Measurements from ENCODE around the gene RGS9BP. TPM values are rescaled to one million over a fixed set of nuclear protein-coding genes. Genes with fewer than 3 reads are reported as not detected.
"Not testable (repeated sequence)": the region's sequence is repeated elsewhere in the genome, so short reads cannot be mapped to it uniquely, and the experiment has no call there.

Gene RGS9BP
- total RNA-seq, 1 donor from 2014 or later: 0.96 TPM

DNA sequence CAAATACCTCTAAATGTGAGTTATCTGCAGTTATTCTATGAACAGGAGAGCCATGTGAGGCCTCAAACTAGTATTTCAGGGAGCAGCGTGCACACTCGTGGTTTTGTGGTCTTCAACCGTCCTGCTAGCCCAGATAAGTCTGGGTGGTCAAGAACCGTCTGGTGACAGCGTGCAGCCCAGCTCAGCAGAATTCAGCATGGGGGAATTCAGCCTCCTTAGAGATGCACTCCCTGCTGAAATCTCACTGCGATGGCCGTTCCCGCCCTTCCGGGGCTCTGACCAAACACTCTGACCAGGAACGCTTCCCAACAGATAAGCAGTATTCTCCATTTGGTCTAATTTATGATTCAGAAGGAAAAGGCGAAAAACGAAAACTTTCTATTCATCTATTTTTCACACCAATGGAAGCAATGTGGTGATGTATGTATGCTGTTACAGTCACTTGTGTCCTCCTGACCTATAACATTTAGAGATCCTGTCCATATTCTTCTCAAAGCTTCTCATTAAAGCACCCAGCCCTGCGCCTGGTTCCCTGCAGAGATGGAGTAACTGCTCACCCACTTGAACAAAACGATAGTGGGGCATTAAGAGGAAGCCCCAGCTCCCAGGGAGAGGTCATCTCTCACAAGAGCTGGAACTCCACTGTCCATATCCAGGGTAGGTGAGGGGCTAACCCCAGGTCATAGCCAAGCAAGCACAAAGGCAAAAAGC lies 3.6 kb upstream of the RGS9BP start:
- DNase-seq (ENCODE audit: low spot score): no peak

DNA sequence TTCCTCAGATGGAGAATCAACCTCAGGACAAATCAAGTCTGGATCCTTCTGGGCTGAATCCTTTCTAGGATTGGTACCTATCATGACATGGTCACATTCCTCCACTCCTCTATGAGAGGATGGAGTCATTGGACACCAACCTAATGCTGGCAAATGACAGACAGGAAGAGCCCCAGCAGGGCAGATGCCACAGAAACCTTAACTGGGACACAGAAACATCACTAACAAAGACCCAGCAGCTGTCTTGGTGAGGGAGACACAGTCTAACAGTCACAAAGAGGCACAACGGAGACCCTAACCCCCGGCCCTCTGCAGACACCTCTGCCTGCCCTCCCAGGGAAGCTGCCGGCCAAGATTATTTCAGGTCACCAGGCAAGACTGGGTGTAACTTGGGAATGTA lies 2.8 kb upstream of the RGS9BP start:
- no peak for DNase-seq (ENCODE audit: low spot score)

DNA sequence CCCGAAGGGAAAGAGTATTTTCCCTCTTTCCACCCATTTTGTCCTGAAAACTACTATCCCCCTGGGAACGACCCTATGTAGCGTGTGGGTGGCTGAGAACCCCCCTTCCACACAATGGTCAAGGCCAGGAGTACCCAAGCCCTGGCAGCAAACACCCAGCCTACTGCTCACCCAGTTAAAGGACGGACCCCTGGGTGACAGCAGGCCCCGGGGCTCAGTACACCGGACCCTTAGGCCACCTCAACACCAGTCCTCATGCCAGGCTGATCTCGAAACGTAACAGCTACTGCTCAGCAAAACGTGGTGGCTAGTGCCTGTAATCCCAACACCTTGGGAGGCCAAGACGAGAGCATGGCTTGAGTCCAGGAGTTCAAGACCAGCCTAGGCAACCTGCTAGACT lies 2.1 kb upstream of the RGS9BP start:
- DNase-seq (ENCODE audit: low spot score): no peak

DNA sequence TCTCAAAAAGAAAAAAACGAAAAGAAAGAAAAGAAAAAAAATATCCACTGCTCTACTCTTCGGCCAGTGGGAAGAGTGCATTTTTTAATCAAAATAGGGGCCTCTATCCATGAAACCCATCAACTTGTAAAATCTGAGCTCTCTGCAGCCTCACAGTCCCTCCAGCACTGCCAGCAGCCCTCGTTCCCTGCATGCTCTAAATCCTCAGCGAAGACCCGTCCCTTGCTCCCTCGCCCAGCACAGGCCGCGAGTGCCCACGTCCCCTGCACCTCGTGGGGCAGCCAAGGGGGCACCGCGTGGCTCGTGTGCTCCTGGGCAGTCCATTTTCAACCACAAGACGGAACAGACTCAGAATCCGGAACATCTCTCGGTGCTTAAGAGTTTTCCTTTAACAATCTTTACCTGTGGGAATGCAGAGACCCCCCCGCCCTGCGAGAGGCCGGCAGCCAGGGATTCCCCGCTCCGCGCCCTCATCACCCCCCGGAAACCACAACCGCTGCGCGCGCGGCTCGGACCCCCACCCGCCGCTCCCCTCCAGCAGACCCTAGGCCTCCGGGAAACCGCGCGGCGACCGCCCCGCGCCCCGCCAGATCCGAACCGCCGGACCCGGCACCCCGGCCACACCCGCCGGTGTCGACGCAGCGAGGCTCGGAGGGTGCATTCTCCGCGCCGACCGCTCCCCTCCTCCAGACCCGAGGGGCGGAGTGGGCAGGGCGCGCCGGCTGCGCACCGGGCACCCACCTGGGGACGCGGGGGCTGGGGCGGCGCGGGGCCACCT lies 1.3 kb upstream of the RGS9BP start:
- DNase-seq (ENCODE audit: low spot score): no peak

DNA sequence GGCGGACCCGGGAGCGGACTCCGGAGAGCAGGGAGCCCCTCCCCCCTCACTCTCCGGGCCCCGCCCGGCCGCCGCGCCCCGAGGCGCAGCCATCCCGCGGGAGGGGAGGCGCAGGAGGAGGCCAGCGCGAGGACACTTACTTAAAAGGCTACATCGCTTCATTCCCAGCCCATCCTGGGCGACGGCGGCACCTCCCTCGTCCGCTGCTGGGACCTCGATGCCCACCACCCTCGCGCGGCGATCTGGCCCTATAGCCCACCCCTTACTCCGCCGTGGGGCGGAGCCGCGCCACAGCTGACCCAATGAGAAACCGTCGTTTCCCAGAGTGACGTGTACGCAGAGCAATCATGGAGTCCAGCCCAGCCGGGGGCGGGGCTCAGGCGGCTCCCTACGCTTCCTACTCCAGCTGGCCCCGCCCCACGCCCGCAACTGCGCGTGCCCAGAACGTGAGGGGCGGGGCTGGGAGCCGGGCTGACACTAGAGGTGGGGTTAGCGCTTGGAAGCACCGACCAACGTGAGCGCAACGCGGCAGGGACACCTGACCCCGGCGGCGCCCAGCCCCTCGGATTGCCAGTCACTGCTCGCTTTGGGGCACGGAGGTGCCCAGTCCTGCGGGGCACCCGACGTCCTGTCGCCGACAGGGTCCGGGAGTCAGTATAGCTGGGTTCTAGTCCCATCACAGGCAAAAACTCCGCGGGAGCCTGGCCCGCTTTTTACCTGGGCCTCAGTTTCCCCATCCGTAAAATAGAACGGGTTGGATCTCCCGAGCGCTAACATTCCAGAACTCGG lies 523 bp upstream of the RGS9BP start, which contains the start of gene ANKRD27:
TSS of gene ANKRD27 (minus strand) at position 250 of the 789 bp plus-strand sequence. CDS start 16,165 bp downstream, outside the sequence.
- peak; percentile 99 for DNase-seq (ENCODE audit: low spot score)

DNA sequence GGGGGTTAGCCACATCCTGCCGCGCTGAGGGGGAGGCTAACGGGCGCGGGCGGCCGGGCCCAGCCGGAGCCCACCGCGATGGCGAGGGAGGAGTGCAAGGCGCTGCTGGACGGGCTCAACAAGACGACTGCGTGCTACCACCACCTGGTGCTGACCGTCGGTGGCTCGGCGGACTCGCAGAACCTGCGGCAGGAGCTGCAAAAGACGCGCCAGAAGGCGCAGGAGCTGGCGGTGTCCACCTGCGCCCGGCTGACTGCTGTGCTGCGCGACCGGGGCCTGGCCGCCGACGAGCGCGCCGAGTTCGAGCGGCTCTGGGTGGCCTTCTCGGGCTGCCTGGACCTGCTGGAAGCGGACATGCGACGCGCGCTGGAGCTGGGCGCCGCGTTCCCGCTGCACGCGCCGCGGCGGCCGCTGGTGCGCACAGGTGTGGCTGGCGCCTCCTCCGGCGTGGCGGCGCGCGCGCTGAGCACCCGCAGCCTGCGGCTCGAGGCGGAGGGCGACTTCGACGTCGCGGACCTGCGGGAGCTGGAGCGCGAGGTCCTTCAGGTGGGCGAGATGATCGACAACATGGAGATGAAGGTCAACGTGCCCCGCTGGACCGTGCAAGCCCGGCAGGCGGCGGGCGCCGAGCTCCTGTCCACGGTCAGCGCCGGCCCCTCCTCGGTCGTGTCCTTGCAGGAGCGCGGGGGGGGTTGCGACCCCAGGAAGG lies 692 bp downstream of the RGS9BP start:
- DNase-seq (ENCODE audit: low spot score): no peak

DNA sequence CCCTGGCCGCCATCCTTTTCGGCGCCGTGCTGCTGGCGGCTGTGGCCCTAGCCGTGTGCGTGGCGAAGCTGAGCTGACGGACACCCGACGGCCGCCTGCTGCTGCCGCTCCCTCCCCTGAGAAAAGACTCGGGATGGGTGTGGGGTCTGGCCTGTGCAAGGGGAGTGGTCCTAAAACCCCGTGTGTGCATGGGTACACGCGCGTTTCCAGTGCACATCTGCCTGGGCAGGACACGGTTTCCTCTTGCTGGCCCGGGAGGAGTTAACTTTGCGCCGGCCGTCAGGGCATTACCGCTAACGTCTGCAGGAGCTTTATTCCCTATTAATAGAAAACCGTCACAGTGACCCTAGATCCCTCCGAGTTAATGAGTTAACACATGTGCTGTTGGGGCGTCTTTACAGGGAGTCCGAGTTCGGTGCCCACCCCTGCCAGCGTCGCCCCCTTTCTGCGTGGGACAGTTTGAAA lies 1.3 kb downstream of the RGS9BP start:
- no peak for DNase-seq (ENCODE audit: low spot score)

DNA sequence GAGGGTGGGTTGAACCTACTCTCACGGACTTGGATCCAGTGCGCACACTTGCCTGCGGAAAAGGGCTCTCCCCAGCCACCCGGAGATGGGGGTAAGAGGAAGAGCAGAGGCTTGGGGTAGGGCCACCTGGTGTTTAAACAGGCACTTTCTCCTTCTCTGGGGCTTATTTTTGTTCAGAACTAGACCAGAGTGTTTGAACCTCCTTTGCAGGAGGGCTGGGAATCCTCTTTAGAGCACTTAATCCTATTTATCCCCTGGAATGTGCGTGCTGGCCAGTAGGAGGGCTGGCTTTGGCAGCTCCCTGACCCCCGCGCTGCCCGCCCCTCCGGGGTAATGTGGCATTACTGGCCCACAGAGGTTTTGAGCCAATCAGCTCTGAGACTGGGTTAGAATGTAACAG lies 2.0 kb downstream of the RGS9BP start:
- peak; percentile 84 for DNase-seq (ENCODE audit: low spot score)

DNA sequence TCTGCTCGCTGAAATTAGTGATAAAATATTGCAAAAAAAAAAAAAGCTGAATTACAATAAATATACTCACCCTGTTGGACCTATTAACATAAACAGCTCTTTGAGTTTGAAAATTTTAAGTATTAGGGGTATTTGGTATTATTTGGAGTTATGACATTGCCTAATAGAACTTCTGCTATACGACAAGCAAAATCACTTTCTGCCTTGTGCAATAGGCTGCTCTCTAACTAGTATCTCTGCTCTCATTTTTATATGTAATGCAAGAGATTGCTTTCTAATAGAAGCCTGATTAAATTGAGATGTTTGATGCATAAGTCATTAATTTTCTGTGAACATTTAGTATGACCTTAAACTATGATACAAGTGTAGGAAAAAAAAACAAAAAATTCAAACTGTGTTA lies 5.3 kb downstream of the RGS9BP start:
- no peak for DNase-seq (ENCODE audit: low spot score)

DNA sequence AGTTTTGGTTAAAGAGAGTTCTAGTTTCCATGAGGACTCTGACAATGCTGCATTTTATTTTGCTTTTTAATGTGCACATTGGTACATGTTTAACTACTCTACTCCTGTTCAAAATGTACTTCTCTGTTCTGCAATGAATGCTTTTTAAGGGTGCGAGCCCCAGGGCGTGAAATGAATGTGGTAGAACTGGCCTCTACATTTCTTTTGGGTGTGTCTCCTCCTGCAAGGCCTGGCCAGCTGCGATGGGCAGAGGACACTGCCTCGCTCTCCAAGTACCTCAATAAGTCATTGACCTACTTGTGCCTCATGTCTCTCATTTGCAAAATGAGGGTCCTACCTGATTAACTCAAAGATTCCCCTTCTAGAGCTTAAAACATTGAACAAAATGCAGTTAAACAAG lies 6.7 kb downstream of the RGS9BP start:
- no peak for DNase-seq (ENCODE audit: low spot score)

DNA sequence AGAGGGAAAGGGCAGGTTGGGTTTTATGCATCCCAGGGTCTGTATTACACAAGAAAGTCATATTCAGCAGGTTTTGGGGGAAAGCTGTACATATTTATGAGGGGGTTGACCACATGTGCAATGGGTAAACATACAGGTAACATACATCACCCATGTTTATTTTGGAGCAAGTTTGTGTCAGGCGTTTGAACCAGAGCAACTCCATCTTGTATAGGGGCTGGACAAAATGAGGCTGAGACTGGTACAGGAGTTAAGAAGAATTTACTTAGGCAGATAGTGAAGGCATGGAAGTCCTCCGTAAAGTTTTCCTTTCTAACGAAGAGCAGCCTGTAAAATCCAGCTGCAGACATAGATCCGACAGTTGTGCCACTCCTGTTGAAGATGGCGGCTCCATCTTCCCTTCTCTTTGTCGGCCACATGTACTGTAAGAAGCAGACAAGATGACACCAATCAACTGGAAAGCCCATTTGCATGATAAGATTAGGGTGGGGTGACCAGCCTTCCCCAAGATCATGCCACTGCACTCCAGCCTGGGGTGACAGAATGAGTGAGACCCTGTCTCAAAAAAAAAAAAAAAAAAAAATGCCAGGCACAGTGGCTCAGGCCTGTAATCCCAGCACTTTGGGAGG lies 11.3 kb downstream of the RGS9BP start:
- DNase-seq (ENCODE audit: low spot score): no peak

DNA sequence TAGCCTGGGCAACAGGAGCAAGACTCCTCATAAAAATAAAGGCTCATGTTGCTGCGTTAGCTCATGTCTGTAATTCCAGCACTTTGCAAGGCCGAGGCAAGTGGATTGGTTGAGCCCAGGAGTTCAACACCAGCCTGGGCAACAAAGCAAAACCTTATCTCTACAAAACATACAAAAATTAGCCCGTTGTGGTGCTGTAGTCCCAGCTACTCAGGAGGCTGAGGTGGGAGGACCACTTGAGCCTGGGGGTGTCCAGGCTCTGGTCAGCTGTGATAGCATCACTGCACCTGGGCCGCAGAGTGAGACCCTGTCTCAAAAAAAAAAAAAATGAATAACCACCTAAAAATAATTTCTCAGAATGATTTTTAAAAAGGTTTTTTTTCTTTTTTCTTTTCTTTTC lies 12.0 kb downstream of the RGS9BP start:
- DNase-seq (ENCODE audit: low spot score): no peak

DNA sequence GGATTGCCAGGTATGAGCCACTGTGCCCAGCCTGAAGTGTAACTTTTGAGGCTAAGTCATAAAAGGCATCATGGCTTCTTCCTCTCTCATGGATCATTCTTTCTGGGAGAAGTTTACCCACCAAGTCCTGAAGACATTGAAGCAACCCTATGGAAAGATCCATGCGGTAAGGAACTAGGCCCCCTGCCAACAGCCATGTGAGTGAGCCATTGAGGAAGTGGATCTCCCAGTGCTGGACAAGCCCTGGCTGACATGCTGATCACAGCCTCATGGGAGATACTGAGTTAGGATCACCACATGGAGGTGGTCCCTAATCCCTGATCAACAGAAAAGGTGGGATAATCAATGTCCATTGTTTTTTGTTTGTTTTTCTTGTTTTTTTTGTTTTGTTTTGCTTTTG lies 12.7 kb downstream of the RGS9BP start:
- DNase-seq (ENCODE audit: low spot score): no peak

DNA sequence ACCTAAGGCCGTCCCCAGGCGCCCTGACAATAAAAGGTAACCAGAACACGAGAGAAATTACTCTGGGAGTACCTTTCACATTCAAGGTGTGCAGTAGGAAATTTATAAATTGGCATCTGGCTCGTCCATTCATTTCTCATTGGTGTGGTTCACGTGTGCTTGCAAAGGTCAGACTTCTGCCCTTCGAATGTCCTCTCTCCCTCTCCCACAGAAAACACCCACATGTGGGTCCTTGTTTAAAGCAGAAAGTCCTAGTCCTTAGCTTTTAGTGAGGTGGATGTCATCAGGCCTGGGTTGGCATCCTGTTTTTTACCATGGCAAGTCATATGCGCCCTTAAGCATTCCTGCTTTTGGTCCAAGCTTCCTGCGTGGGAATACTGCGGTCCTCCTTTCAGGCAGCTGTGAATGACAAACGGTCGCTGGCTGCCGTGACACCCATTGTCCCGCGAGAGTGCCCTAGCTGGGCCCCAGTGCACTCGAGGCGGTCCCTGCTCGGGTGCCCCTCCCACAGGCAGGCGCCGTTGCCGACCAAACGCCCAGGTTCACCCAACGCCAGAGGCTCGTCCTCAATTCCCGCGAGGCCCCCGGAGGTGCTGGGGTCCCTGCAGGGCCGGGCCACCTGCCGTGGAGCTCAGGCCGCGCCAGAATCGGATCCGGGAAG lies 15.8 kb downstream of the RGS9BP start, which contains the start of gene NUDT19:
TSS of gene NUDT19 (plus strand) at position 531 of the 661 bp plus-strand sequence. CDS start 140 bp downstream, outside the sequence.
- DNase-seq (ENCODE audit: low spot score): peak; percentile 88

DNA sequence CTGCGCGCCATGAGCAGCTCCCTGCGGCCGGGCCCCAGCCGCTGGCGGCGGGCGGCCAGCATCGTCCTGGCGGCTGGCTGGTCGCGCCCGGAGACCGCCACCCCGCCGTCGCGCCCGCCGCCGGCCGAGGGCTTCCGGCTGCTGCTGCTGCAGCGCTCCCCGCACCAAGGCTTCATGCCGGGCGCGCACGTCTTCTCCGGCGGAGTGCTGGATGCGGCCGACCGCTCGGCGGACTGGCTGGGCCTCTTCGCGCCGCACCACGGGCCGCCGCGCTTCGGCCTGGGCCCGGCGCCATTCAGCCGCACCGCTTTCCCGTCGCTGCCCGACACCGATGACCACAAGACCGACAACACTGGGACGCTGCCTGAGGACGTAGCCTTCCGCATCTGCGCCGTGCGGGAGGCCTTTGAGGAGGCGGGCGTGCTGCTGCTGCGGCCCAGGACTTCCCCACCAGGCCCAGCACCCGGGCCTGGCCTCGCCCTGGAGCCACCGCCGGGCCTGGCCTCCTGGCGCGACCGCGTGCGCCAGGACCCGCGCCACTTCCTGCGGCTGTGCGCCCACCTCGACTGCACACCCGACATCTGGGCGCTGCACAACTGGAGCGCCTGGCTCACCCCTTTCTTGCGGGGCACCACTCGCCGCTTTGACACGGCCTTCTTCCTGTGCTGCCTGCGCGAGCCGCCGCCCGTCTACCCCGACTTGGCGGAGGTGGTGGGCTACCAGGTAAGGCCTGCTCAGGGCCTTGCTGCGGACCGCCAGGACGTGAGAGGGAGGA lies 16.5 kb downstream of the RGS9BP start:
- DNase-seq (ENCODE audit: low spot score): peak; percentile 73

DNA sequence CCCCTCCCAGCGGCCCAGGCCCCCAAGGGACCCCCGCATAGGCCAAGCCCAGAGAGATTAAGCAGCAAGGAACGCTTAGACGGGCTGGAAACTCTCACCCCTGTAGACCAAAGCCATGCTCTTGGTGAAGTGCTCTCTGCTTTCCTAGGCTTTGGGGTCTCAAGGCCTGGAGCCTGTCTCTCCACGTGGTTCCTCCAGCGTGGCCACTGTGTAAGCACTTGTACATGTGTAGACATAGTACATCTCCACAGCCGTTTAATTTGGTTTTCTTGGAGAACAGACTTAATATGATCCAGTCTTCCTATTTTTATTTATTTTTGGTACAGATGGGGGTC lies 17.0 kb downstream of the RGS9BP start:
- no peak for DNase-seq (ENCODE audit: low spot score)

DNA sequence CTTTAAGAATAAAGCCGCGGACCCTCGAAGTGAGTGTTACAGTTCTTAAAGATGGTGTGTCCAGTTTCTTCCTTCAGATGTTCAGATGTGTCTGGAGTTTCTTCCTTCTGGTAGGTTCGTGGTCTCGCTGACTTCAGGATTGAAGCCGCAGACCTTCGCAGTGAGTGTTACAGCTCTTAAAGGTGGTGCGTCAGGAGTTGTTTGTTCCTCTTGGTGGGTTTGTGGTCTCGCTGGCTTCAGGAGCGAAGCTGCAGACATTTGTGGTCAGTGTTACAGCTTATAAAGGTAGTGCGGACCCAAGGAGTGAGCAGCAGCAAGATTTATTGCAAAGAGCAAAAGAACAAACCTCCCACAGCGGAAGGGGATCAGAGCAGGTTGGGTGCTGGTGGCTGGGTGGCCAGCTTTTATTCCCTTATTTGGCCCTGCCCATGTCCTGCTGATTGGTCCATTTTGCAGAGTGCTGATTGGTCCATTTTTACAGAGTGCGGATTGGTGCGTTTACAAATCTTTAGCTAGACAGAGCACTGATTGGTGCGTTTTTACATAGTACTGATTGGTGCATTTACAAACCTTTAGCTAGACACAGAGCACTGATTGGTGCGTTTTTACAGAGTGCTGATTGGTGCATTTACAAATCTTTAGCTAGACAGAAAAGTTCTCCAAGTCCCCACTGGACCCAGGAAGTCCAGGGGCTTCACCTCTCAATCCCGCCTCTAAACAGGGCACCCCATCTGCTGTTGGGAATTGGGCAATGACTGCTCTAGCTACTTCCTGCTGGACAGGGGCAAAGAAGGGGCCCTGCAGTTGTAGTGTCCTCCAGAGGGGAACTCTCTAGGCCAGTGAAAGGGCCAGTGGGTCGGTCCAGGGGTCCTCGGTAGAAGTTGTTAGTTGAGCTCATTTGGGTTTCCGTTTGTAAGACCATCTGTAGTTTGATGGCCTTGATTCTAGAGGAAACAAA lies 17.8 kb downstream of the RGS9BP start:
- not testable (repeated sequence) for DNase-seq (ENCODE audit: low spot score)

DNA sequence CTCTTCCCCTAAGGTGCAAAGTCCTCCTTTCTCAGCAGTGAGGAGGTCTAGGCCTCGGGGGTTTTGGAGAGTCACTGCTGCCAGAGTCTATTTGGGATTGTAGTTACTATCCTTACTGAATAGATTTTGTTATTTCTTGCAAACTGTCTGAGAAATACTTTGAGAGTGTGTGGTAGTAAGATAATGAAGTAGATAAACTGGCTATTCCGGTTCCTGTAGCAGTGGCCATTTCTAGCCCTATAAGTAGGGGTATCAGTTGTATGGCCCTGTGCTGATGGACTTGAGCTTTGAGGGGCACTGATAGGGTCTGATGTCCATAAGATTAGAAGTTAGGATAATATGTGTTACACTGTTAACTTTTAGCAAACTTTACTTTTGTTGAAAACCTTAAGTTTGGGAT lies 18.7 kb downstream of the RGS9BP start:
- DNase-seq (ENCODE audit: low spot score): not testable (repeated sequence)

Measured in umbilical cord (tissue), 2 donors.